Mesenteric fat pad (tissue), 1 donor: Measurements from ENCODE around the gene ELOVL7. TPM values are rescaled to one million over a fixed set of nuclear protein-coding genes. Genes with fewer than 3 reads are reported as not detected.
"Not testable (repeated sequence)": the region's sequence is repeated elsewhere in the genome, so short reads cannot be mapped to it uniquely, and the experiment has no call there.

ENCODE experiments used
- DNase-seq: peaks from one replicate; pipeline ENCODE4 v3.0.0-alpha.2; 2020; ENCODE audit warnings: low spot score
- total RNA-seq: library from RNA; stranded (reverse); fragmentation: NEBNext Ultra II Directional; extraction: Animal tissue kit (Norgen Biotek cat#: 25700); gene quantifications from one replicate; pipeline ENCODE4 v1.2.1, GENCODE V29; 2021
- donor health status: DM: yes; HTN: yes; CAD: no.

ELOVL7 gene
- total RNA-seq, 1 donor from 2014 or later, result 5.6 TPM

- no peak for DNase-seq
These were observed 13.4 kb downstream of the ELOVL7 start for GRCh38 chr5:60830581-60831127.

DNA sequence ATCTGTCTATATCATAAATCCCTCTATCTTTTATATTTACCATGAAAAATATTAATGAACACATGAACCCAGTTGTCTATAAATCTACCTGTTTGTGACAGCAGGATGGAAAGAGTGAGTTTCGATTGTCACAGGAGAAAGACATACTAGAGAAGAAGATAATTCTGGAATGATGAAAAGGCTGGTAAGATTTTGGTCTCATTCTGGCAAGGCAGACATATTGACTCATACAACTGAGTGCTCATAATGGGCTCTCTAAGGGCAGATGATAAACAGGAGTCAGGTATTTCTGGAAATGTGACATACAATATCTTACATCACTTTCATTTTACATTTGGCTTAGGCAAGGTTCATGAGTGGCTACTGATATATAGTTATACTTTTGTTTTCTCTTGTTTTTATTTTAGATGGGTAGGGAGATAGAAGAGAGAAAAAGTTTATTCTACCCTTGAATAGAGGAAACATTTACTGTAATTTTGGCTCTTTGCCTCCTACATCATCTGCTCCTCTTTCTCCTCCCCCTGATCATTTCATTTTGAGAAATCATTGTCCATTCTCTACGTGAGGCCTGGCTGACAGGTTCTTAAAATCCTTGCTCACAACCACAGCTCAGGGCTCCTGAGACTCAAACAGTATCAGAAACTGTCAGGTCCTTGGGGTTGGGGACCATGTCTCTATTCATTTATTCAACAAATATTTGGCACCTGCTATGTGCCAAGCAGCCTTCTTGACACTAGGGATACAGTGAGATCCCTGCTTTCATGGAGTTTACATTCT, 14.4 kb downstream of the ELOVL7 start:
- no peak for DNase-seq

DNA sequence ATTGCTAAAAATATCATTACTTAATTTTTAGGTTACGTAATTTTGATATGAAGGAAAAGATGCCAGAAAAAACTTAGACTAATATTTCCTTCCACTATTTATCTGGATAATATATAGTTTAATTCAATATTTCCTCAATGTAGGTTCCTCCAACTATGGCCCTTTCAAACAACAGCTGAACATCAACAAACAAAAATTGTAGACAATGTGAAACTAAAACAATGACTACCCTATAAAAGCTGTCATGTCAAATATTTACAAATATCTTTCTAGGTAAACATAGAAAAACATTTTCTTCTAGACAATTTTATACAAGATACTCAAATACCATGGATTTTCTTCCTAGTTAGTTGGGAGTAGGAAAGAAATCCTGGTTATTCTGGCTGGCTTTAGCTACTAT, 16.9 kb downstream of the ELOVL7 start:
- no peak for DNase-seq

- no peak for DNase-seq
These were observed 17.4 kb downstream of the ELOVL7 start for GRCh38 chr5:60826653-60827052.

GRCh38 chr5:60823574-60823973, 20.5 kb downstream of the ELOVL7 start:
- DNase-seq, result no peak

GRCh38 chr5:60822285-60822556, 21.8 kb downstream of the ELOVL7 start:
- DNase-seq, result no peak

DNA sequence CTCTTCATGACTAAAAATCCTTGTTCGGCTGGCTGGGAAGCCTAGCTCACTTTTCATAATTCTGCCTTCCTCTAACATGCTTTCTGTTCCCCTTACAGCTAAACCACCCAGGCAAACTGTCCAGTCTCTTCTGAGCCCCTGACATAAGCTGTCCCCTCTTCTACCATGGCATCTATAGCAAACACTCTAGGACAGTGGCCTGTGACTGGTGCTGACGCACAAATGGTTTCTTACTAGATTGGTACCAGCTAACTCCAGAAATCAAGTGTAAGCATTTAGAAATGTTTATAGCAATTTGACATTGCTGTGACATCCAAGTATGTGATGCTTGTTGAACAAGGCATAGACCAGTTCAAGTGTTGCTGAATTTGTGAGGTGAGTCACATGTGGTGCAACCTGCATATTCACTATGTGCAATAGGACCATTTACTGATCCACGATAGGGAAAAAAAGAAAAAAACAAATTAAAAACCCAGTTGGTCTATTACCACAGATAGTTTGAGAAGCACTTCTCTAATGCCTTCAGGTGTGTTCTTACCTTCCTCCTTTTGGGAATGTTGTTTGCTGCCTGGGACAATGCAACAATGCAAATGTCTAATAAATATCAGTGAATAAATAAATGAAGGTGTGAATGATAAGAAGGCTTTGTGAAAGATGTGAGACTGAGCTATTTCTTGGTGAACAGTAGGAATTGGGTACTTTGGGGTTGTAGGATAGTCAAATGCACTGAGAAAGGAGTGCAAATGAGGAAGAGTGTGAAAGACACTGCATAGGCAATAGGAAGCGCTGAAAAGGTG, 22.4 kb downstream of the ELOVL7 start:
- DNase-seq, result no peak

- DNase-seq, result no peak
These were observed 23.2 kb downstream of the ELOVL7 start for GRCh38 chr5:60820593-60821487.

DNA sequence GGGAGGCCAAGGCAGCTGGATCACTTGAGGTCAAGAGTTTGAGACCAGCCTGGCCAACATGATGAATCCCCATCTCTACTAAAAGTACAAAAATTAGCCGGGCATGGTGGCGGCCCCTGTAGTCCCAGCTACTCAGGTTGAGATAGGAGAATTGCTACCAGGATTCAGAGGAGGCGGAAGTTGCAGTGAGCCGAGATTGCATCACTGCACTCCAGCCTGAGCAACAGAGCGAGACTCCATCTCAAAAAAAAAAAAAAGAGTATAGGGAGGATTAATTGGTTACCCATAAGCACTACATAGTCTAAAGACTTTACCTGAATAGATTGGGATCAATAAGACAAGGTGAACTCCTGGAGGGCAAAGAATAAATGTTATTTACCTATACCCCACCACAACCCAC, 27.9 kb downstream of the ELOVL7 start:
- DNase-seq, result not testable (repeated sequence)

DNA sequence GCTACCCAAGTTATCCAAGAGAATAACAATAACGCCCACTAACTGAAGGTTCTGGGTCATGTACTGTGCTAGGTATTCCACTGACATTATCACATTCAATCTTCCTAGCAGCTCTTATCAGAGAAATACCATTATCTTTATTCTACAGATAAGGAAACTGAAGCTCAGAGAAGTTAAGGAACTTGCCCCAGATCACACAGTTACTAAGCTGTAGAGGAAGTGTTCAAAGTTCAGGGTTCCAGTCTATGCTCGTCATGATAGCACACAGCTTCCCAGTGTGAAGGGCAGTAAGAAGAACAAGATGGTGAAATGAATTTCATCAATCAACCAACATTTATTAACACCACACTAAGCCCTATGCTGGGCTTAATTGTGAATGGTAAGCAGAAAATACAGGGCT, 29.6 kb downstream of the ELOVL7 start:
- DNase-seq, result no peak

DNA sequence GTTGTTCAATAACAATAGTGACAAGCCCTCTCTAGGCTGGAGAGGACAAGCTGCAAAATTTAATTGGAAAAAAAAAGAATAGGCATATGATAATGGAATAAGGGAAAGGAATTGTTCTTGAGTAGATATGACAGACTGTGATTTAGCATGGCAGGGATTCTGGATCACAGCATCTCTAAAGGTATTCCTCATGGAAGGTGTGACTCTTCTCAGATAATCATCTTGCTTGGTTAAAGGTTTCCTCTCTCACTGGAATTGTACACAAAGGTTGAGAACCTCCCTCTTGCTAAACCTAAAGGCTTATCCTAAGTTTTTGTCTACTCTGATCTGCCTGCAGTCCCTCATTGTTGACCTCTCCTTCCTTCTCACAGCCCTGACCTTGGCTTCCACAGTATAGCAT, 31.6 kb downstream of the ELOVL7 start:
- DNase-seq, result no peak

DNA sequence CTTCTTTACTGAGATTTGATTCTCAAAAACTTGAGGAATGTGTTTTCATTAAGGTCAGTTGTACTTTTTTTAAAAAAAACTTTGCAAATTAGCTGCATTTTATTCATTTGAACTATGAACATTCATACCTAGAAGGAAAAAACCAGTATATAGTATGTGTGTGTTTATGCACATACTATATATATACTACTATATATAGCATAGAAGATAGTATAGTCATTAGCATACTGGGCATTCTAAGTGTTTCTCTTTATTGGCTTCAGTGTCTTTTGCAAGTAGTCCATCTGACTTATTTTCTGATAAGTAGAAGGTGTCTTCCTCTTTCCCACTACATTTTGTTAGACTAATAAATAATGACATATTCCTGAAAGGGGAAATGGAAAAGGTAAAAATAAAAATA, 33.0 kb downstream of the ELOVL7 start:
- no peak for DNase-seq

GRCh38 chr5:60810438-60811085, 33.5 kb downstream of the ELOVL7 start:
- no peak for DNase-seq

DNA sequence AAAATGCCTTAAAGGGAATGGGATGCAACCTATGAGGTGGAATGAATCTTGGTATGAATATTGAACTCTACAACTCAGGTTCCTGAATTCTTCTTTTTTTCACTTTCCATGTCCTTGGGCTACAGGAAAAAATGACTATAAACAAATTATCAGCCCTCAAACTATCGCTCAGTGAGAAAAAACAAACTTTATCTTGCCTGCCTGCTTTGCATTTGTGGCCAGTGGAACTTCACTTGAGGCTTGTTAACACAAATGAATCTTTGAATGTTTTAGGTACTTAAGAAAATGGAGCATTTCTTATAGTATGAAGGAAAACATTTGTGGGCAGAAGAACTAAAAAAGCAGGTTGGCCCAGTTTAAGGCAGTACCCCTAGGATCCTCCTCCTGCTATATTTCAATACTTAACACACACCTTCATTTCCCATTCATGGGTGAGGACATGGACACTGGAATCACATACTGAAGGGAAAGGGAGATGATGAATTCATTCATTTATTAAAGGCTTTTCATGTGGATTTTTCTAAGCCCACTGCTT, 34.1 kb downstream of the ELOVL7 start:
- no peak for DNase-seq

DNA sequence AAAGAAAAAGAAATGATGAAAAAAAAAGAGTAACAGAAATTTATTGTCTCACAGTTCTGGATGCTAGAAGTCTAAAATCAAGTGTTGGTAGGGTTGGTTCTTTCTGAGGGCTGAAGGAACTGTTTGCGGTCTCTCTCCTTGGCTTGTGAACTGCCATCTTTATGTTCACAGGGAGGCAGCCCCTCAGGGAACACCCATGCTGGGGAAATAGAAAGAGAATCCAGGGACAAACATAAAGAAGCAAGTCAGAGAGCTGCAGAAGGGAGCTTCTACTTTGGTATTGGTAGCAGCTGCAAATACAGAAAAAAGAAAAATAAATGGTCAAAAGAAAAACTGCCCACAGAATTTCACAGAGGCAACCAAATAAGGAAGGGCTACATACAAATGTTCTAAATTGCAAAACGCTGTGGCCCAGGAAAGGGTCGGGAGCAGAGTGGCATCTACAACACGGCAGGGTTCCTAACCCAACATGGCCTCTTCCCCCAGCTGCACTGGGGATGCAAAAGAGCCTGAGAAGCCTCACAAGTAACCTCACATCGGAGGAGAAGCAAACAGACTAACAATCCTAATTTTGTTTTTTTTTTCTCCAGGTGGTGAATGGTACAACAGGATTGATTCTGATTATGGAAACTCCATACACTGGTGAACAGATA, 37.4 kb downstream of the ELOVL7 start:
- DNase-seq, result no peak

DNA sequence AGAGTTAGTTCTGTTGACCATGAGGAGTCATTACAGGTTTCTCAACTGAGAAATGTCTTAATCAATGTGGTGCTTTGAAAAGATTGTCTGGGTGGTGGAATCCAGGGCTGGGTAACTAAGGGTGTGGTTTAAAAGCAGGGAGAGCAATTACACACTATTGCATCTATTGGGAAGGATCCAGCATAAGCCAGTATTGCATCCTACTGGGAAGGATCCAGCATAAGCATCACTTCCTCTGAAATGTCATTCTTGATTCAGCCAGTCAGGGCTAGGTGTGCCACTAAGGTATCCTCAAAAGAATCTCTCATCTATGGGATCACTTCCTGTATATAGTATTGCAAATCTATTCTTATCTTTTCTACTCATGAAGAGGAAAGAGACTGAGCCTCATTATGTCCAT, 38.6 kb downstream of the ELOVL7 start:
- no peak for DNase-seq

DNA sequence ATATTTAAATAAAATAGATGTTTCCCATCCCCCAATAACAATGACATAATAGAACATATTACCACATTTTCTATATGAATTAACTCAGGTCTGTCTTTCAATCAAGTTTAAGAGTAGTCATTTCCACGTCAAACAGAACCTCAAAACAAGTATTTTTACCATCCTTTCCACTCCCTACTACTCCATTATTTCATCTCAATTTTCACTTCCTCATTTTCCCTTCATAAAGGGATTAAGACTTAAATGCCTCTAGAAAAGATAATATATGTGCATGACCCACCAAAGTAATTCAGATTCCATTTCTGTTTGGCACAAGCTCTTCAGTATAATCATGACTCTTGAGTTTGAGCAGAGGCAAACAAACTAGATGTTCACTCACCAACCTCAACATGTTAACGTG, 40.4 kb downstream of the ELOVL7 start:
- no peak for DNase-seq

DNA sequence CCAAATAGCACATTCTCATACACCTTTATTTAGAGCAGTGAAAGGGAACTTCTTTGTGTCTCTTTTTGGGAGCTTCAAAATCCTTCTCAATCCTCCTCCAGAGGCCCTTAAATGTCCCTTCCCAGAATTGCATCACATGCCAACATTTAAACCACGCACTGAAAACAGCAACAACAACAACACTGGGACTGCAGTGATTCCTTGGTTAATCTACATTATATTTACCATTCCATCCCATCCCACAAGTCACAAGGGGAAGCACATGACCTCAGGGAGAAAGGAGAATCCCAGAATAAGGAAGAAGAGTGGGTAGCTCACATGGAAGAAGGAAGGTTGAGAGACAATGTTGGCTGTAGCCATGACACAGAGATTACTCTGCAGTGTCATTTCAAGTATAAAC, 41.1 kb downstream of the ELOVL7 start:
- no peak for DNase-seq

GRCh38 chr5:60802226-60802625, 41.8 kb downstream of the ELOVL7 start:
- DNase-seq, result no peak

- no peak for DNase-seq
These were observed 46.5 kb downstream of the ELOVL7 start for GRCh38 chr5:60797482-60798153.
